ENCODE data around the gene CCBE1. TPM values are rescaled to one million over a fixed set of nuclear protein-coding genes. Genes with fewer than 3 reads are reported as not detected.

Gene CCBE1
- total RNA-seq, 1 donor from 2014 or later, result 6.4 TPM

DNA sequence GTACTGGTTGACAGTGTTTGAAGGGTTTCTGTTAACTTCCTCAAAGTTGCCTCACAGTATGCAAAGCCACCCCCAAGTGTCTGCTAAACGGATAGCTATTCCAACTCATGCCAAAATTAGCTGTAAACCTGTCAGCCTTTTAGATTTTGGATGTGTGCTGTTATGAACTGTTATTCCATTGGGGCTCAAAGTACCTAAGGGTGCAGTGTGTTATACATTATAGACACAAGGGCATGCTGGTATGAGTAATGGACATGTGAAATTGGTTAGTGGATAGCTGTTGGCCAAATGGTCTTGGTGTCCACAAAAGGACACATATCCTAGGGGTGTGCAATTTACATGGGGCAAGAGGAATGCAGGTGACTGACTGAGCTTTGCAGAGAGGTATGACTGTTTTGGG, 33.7 kb upstream of the CCBE1 start:
- Mint-ChIP-seq H3K36me3 (no peaks in the 10 kb centered on the region), H3K27me3 (ENCODE audit: insufficient read depth, low read depth) (peaks cover 7% of the 10 kb centered on the region)
- TF ChIP-seq EZH2 (IDR thresholded peaks at IDR 0.05) (no peak), EZH2phosphoT487 (IDR thresholded peaks at IDR 0.05) (no peak)
- TF ChIP-seq, protein P1, sequence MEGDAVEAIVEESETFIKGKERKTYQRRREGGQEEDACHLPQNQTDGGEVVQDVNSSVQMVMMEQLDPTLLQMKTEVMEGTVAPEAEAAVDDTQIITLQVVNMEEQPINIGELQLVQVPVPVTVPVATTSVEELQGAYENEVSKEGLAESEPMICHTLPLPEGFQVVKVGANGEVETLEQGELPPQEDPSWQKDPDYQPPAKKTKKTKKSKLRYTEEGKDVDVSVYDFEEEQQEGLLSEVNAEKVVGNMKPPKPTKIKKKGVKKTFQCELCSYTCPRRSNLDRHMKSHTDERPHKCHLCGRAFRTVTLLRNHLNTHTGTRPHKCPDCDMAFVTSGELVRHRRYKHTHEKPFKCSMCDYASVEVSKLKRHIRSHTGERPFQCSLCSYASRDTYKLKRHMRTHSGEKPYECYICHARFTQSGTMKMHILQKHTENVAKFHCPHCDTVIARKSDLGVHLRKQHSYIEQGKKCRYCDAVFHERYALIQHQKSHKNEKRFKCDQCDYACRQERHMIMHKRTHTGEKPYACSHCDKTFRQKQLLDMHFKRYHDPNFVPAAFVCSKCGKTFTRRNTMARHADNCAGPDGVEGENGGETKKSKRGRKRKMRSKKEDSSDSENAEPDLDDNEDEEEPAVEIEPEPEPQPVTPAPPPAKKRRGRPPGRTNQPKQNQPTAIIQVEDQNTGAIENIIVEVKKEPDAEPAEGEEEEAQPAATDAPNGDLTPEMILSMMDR (IDR thresholded peaks at IDR 0.05), result no peak

GRCh38 chr18:59729781-59730180, 32.6 kb upstream of the CCBE1 start:
- TF ChIP-seq, protein P1 (IDR thresholded peaks at IDR 0.05), result no peak
- TF ChIP-seq EZH2 (IDR thresholded peaks at IDR 0.05) (no peak), EZH2phosphoT487 (IDR thresholded peaks at IDR 0.05) (no peak)

More for the DNA sequence above, 33.7 kb upstream of the CCBE1 start:
- no peak overlapping the region for H2AFZ ChIP-seq (replicated peaks)
- no peak overlapping the region for H3K4me3 ChIP-seq
- H3K27ac ChIP-seq, result no peak overlapping the region
- H3K4me2 ChIP-seq, result no peak overlapping the region
- H3F3A ChIP-seq (ENCODE audit: low read depth), result no peaks in the 10 kb centered on the region
- H3K36me3 ChIP-seq, result no peaks in the 10 kb centered on the region
- no peak for DNase-seq (ENCODE audit: low spot score)
- peaks cover 5% of the 10 kb centered on the region for H3K9me3 Mint-ChIP-seq
- H3K4me1 ChIP-seq, result no peaks in the 10 kb centered on the region
- H3K27ac Mint-ChIP-seq, result no peak overlapping the region
- no peak overlapping the region for H3K4me3 Mint-ChIP-seq
- H3K79me2 ChIP-seq (ENCODE audit: low read depth), result no peaks in the 10 kb centered on the region
- H3K9me3 ChIP-seq (ENCODE audit: low read depth), result no peaks in the 10 kb centered on the region
- H3K4me1 Mint-ChIP-seq, result peaks cover 3% of the 10 kb centered on the region
- no peaks in the 10 kb centered on the region for H3K27me3 ChIP-seq
- H3K9ac ChIP-seq, result no peak overlapping the region
- no peaks in the 10 kb centered on the region for H4K20me1 ChIP-seq (ENCODE audit: low read depth)

GRCh38 chr18:59728816-59729215, 31.6 kb upstream of the CCBE1 start:
- no peaks in the 10 kb centered on the region for H3K4me1 Mint-ChIP-seq
- H3K4me3 Mint-ChIP-seq, result no peak overlapping the region
- no peak overlapping the region for H3K4me3 ChIP-seq
- no peak overlapping the region for H3K27ac Mint-ChIP-seq
- peak; percentile 27 for DNase-seq (ENCODE audit: low spot score)
- no peaks in the 10 kb centered on the region for H3K4me1 ChIP-seq
- no peak overlapping the region for H3K9ac ChIP-seq
- H3K27me3 ChIP-seq, result no peaks in the 10 kb centered on the region
- H2AFZ ChIP-seq (replicated peaks), result no peak overlapping the region
- H3K27ac ChIP-seq, result no peak overlapping the region
- H3K9me3 Mint-ChIP-seq, result peaks cover 5% of the 10 kb centered on the region
- no peak overlapping the region for H3K4me2 ChIP-seq
- H4K20me1 ChIP-seq (ENCODE audit: low read depth), result no peaks in the 10 kb centered on the region
- H3K79me2 ChIP-seq (ENCODE audit: low read depth), result no peaks in the 10 kb centered on the region
- H3K9me3 ChIP-seq (ENCODE audit: low read depth), result no peaks in the 10 kb centered on the region
- no peaks in the 10 kb centered on the region for H3K36me3 Mint-ChIP-seq
- no peaks in the 10 kb centered on the region for H3K36me3 ChIP-seq
- peaks cover 2% of the 10 kb centered on the region for H3K27me3 Mint-ChIP-seq (ENCODE audit: insufficient read depth, low read depth)
- TF ChIP-seq, protein P1 (IDR thresholded peaks at IDR 0.05), result no peak
- TF ChIP-seq EZH2phosphoT487 (IDR thresholded peaks at IDR 0.05) (no peak), EZH2 (IDR thresholded peaks at IDR 0.05) (no peak)
- no peaks in the 10 kb centered on the region for H3F3A ChIP-seq (ENCODE audit: low read depth)

More at GRCh38 chr18:59729781-59730180, 32.6 kb upstream of the CCBE1 start:
- no peak for DNase-seq (ENCODE audit: low spot score)
- H3K27ac Mint-ChIP-seq, result no peak overlapping the region
- Histone ChIP-seq H3K9me3 (ENCODE audit: low read depth) (no peaks in the 10 kb centered on the region), H3K4me3 (no peak overlapping the region), H3K36me3 (no peaks in the 10 kb centered on the region), H4K20me1 (ENCODE audit: low read depth) (no peaks in the 10 kb centered on the region), H3K27ac (no peak overlapping the region), H3F3A (ENCODE audit: low read depth) (no peaks in the 10 kb centered on the region), H3K27me3 (no peaks in the 10 kb centered on the region), H3K79me2 (ENCODE audit: low read depth) (no peaks in the 10 kb centered on the region), H3K4me1 (no peaks in the 10 kb centered on the region), H2AFZ (replicated peaks) (no peak overlapping the region), H3K4me2 (no peak overlapping the region), H3K9ac (no peak overlapping the region)
- no peaks in the 10 kb centered on the region for H3K36me3 Mint-ChIP-seq
- H3K4me3 Mint-ChIP-seq, result no peak overlapping the region
- H3K27me3 Mint-ChIP-seq (ENCODE audit: insufficient read depth, low read depth), result peaks cover 3% of the 10 kb centered on the region
- no peaks in the 10 kb centered on the region for H3K4me1 Mint-ChIP-seq
- peaks cover 5% of the 10 kb centered on the region for H3K9me3 Mint-ChIP-seq

Data from neural progenitor cell (in vitro differentiated cells).